Calu3 (cell line): ENCODE data around the gene MEGF8. TPM values are rescaled to one million over a fixed set of nuclear protein-coding genes. Genes with fewer than 3 reads are reported as not detected.
A peak's percentile ranks its signal among the peaks of the same experiment; 100 is the strongest.

Experiments used
- BruUV-seq: library from RNA; stranded (reverse); fragments of 400-500 nt; replicated peaks from 2 replicates; lab custom pipeline; 2021; lab: Mats Ljungman, UMichigan
- CTCF ChIA-PET: fragments of 300-600 bp; sonication (Branson Sonifier 250); formaldehyde crosslinking; loops from one replicate; lab custom pipeline; 2022; ENCODE audit warnings: antibody characterized with exemption; lab: Charles Lee
- DNase-seq: peaks from one replicate; pipeline ENCODE4 v3.0.0; 2022
- H3K27ac Mint-ChIP-seq: one replicate; pipeline ENCODE4 v1.8.0; 2022; ENCODE audit warnings: mixed read lengths; ENCODE audit not compliant: unreplicated experiment
- H3K27me3 Mint-ChIP-seq: one replicate; pipeline ENCODE4 v1.8.0; 2022; ENCODE audit warnings: mixed read lengths; ENCODE audit not compliant: unreplicated experiment
- H3K36me3 Mint-ChIP-seq: one replicate; pipeline ENCODE4 v1.8.0; 2022; ENCODE audit warnings: mild to moderate bottlenecking, moderate library complexity, mixed read lengths; ENCODE audit not compliant: insufficient read depth, unreplicated experiment
- H3K4me1 Mint-ChIP-seq: one replicate; pipeline ENCODE4 v1.8.0; 2022; ENCODE audit warnings: mild to moderate bottlenecking, low read depth, mixed read lengths; ENCODE audit not compliant: unreplicated experiment
- H3K4me3 Mint-ChIP-seq: one replicate; pipeline ENCODE4 v1.8.0; 2022; ENCODE audit warnings: mild to moderate bottlenecking, low read depth, moderate library complexity, mixed read lengths; ENCODE audit not compliant: unreplicated experiment
- H3K9me3 Mint-ChIP-seq: one replicate; pipeline ENCODE4 v1.8.0; 2022; ENCODE audit warnings: low read depth, mixed read lengths; ENCODE audit not compliant: unreplicated experiment
- intact Hi-C: fragments of 100-400 bp; cut with micrococcal nuclease; formaldehyde crosslinking; loops from one replicate; pipeline ENCODE4 v1.10.0; 2022; ENCODE audit not compliant: unreplicated experiment
- total RNA-seq: library from RNA; stranded (reverse); gene quantifications from 2 replicates; pipeline ENCODE4 v1.2.3, GENCODE V29; 2022
- TF ChIP-seq, protein P1 (sequence below): fragments of 200-600 bp; IDR thresholded peaks from one replicate; pipeline ENCODE4 v1.8.0; 2022; ENCODE audit warnings: antibody characterized with exemption; ENCODE audit not compliant: unreplicated experiment

MEGF8 gene
- total RNA-seq, 1 experiment from 2014 or later = 35.0 TPM

DNA sequence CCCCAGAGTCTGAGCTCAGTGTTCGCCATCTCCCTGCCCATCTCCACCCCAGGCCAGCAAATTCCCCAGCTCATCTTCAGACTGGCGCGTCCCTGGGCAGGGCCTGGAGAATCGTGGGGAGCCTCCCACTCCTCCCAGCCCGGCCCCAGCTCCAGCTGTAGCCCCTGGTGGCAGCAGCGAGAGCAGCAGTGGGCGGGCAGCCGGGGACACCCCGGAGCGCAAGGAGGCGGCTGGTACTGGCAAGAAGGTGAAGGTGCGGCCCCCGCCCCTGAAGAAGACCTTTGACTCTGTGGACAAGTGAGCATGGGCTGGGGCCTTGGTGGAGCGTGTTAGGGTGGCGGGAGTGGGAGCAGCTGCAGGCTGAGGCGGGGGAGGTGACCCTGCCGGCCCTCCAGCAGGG is 31.9 kb upstream of the MEGF8 start:
- Mint-ChIP-seq H3K27ac (no peak overlapping the region), H3K9me3 (no peaks in the 10 kb centered on the region), H3K4me3 (no peak overlapping the region), H3K4me1 (peaks cover 11% of the 10 kb centered on the region), H3K36me3 (peaks cover 61% of the 10 kb centered on the region), H3K27me3 (no peaks in the 10 kb centered on the region)
- intact Hi-C loops = no loop called here
- BruUV-seq = no TSS peak
- CTCF ChIA-PET = no interaction called here
- TF ChIP-seq, protein P1, sequence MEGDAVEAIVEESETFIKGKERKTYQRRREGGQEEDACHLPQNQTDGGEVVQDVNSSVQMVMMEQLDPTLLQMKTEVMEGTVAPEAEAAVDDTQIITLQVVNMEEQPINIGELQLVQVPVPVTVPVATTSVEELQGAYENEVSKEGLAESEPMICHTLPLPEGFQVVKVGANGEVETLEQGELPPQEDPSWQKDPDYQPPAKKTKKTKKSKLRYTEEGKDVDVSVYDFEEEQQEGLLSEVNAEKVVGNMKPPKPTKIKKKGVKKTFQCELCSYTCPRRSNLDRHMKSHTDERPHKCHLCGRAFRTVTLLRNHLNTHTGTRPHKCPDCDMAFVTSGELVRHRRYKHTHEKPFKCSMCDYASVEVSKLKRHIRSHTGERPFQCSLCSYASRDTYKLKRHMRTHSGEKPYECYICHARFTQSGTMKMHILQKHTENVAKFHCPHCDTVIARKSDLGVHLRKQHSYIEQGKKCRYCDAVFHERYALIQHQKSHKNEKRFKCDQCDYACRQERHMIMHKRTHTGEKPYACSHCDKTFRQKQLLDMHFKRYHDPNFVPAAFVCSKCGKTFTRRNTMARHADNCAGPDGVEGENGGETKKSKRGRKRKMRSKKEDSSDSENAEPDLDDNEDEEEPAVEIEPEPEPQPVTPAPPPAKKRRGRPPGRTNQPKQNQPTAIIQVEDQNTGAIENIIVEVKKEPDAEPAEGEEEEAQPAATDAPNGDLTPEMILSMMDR = no peak
- no peak for DNase-seq

DNA sequence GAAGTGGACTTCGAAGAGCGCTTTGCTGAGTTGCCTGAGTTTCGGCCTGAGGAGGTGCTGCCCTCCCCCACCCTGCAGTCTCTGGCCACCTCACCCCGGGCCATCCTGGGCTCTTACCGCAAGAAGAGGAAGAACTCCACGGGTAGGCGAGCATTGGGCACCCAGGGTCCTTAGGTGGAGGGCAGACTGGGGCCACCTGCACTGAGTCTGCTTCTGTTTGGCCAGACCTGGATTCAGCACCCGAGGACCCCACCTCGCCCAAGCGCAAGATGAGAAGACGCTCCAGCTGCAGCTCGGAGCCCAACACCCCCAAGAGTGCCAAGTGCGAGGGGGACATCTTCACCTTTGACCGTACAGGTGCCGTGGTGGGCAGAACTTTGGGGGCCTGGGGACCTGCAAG is 31.5 kb upstream of the MEGF8 start:
- CTCF ChIA-PET = no interaction called here
- Mint-ChIP-seq H3K36me3 (peaks cover 60% of the 10 kb centered on the region), H3K4me1 (peaks cover 11% of the 10 kb centered on the region), H3K27me3 (no peaks in the 10 kb centered on the region), H3K9me3 (no peaks in the 10 kb centered on the region), H3K4me3 (no peak overlapping the region), H3K27ac (no peak overlapping the region)
- BruUV-seq = no TSS peak
- TF ChIP-seq, protein P1 = no peak
- intact Hi-C loops = no loop called here
- DNase-seq = no peak

GRCh38 chr19:42294471-42295137 is 30.8 kb upstream of the MEGF8 start:
- Mint-ChIP-seq H3K4me1 (peaks cover 11% of the 10 kb centered on the region), H3K36me3 (peaks cover 56% of the 10 kb centered on the region)
- intact Hi-C loops = no loop called here

GRCh38 chr19:42295342-42295741 is 30.1 kb upstream of the MEGF8 start:
- Mint-ChIP-seq H3K9me3 (no peaks in the 10 kb centered on the region), H3K4me3 (no peak overlapping the region), H3K27me3 (no peaks in the 10 kb centered on the region), H3K36me3 (peaks cover 55% of the 10 kb centered on the region), H3K4me1 (peaks cover 11% of the 10 kb centered on the region), H3K27ac (no peak overlapping the region)
- BruUV-seq = TSS peak; percentile 24
- no peak for DNase-seq
- intact Hi-C loops = no loop called here
- CTCF ChIA-PET = interaction anchor here (0.5 to 1.2 kb wide), 3 partner anchors 23 to 52 kb away, joined by 3 to 4 read pairs (median 3); no protein-coding TSS in a partner anchor
- TF ChIP-seq, protein P1 = no peak

More at GRCh38 chr19:42294471-42295137, 30.8 kb upstream of the MEGF8 start:
- TF ChIP-seq, protein P1 = no peak
- no peaks in the 10 kb centered on the region for H3K27me3 Mint-ChIP-seq
- no peak overlapping the region for H3K4me3 Mint-ChIP-seq
- no peak overlapping the region for H3K27ac Mint-ChIP-seq
- DNase-seq = no peak
- no peaks in the 10 kb centered on the region for H3K9me3 Mint-ChIP-seq
- CTCF ChIA-PET = interaction anchor here (0.5 to 1.2 kb wide), 4 partner anchors 22 to 90 kb away, joined by 3 to 4 read pairs (median 4); no protein-coding TSS in a partner anchor
- BruUV-seq = no TSS peak
